ENCODE results near the gene PLN.

The PLN gene

GRCh38 chr6:118546164-118546879 is 1.8 kb upstream of the PLN start:
- Mint-ChIP-seq H3K27ac (ENCODE audit: low read depth) (peak overlapping the region; percentile 38), H3K4me1 (peaks cover 39% of the 10 kb centered on the region), H3K9me3 (no peaks in the 10 kb centered on the region), H3K27me3 (no peaks in the 10 kb centered on the region), H3K36me3 (ENCODE audit: insufficient read depth) (peaks cover 4% of the 10 kb centered on the region), H3K4me3 (no peak overlapping the region)
- DNase-seq (ENCODE audit: low spot score in 2 of 2) (no peak), ATAC-seq (replicated peaks; ENCODE audit: extremely low read depth, poor library complexity, severe bottlenecking) (no peak)

GRCh38 chr6:118546880-118547218 is 1.2 kb upstream of the PLN start:
- H3K4me1 Mint-ChIP-seq: peaks cover 39% of the 10 kb centered on the region
- no peak overlapping the region for H3K27ac Mint-ChIP-seq (ENCODE audit: low read depth)
- no peak overlapping the region for H3K4me3 Mint-ChIP-seq
- DNase-seq (ENCODE audit: low spot score in 2 of 2) (no peak), ATAC-seq (replicated peaks; ENCODE audit: extremely low read depth, poor library complexity, severe bottlenecking) (no peak)
- no peaks in the 10 kb centered on the region for H3K9me3 Mint-ChIP-seq
- H3K36me3 Mint-ChIP-seq (ENCODE audit: insufficient read depth): peaks cover 4% of the 10 kb centered on the region
- H3K27me3 Mint-ChIP-seq: no peaks in the 10 kb centered on the region

- Mint-ChIP-seq H3K27ac (ENCODE audit: low read depth) (no peak overlapping the region), H3K27me3 (no peaks in the 10 kb centered on the region), H3K4me1 (peaks cover 36% of the 10 kb centered on the region), H3K4me3 (no peak overlapping the region), H3K36me3 (ENCODE audit: insufficient read depth) (peaks cover 4% of the 10 kb centered on the region), H3K9me3 (no peaks in the 10 kb centered on the region)
- ATAC-seq (replicated peaks; ENCODE audit: extremely low read depth, poor library complexity, severe bottlenecking) (no peak), DNase-seq (ENCODE audit: low spot score in 2 of 2) (no peak)
Observed at GRCh38 chr6:118548613-118549012, 517 bp downstream of the PLN start.

GRCh38 chr6:118551063-118552053 is 3.3 kb downstream of the PLN start:
- H3K27me3 Mint-ChIP-seq: no peaks in the 10 kb centered on the region
- H3K36me3 Mint-ChIP-seq (ENCODE audit: insufficient read depth): peaks cover 5% of the 10 kb centered on the region
- peaks cover 19% of the 10 kb centered on the region for H3K4me1 Mint-ChIP-seq
- ATAC-seq (replicated peaks; ENCODE audit: extremely low read depth, poor library complexity, severe bottlenecking): peak; percentile 65
- H3K4me3 Mint-ChIP-seq: no peak overlapping the region
- no peak for DNase-seq (ENCODE audit: low spot score in 2 of 2)
- H3K27ac Mint-ChIP-seq (ENCODE audit: low read depth): no peak overlapping the region
- no peaks in the 10 kb centered on the region for H3K9me3 Mint-ChIP-seq

GRCh38 chr6:118553132-118553531 is 5.0 kb downstream of the PLN start:
- Mint-ChIP-seq H3K4me1 (peaks cover 24% of the 10 kb centered on the region), H3K9me3 (no peaks in the 10 kb centered on the region), H3K4me3 (no peak overlapping the region), H3K36me3 (ENCODE audit: insufficient read depth) (peaks cover 5% of the 10 kb centered on the region), H3K27me3 (no peaks in the 10 kb centered on the region), H3K27ac (ENCODE audit: low read depth) (no peak overlapping the region)
- ATAC-seq (replicated peaks; ENCODE audit: extremely low read depth, poor library complexity, severe bottlenecking): no peak
- DNase-seq (ENCODE audit: low spot score in 2 of 2): no peak

- Mint-ChIP-seq H3K36me3 (ENCODE audit: insufficient read depth) (peaks cover 14% of the 10 kb centered on the region), H3K27ac (ENCODE audit: low read depth) (no peak overlapping the region), H3K27me3 (no peaks in the 10 kb centered on the region), H3K9me3 (no peaks in the 10 kb centered on the region), H3K4me1 (peaks cover 31% of the 10 kb centered on the region), H3K4me3 (no peak overlapping the region)
- no peak for DNase-seq (ENCODE audit: low spot score in 2 of 2)
- ATAC-seq (replicated peaks; ENCODE audit: extremely low read depth, poor library complexity, severe bottlenecking): no peak
Observed at GRCh38 chr6:118554698-118555097, 6.6 kb downstream of the PLN start.

- H3K9me3 Mint-ChIP-seq: no peaks in the 10 kb centered on the region
- peak overlapping the region; percentile 66 for H3K4me3 Mint-ChIP-seq
- ATAC-seq (replicated peaks; ENCODE audit: extremely low read depth, poor library complexity, severe bottlenecking) (peak; percentile 95), DNase-seq (ENCODE audit: low spot score in 2 of 2) (no peak)
- H3K27me3 Mint-ChIP-seq: no peaks in the 10 kb centered on the region
- peak overlapping the region; percentile 96 for H3K27ac Mint-ChIP-seq (ENCODE audit: low read depth)
- peaks cover 30% of the 10 kb centered on the region for H3K4me1 Mint-ChIP-seq
- H3K36me3 Mint-ChIP-seq (ENCODE audit: insufficient read depth): peaks cover 13% of the 10 kb centered on the region
Observed at GRCh38 chr6:118558464-118559217, 10.5 kb downstream of the PLN start.

GRCh38 chr6:118559659-118560058 is 11.6 kb downstream of the PLN start:
- no peaks in the 10 kb centered on the region for H3K9me3 Mint-ChIP-seq
- peaks cover 12% of the 10 kb centered on the region for H3K36me3 Mint-ChIP-seq (ENCODE audit: insufficient read depth)
- no peaks in the 10 kb centered on the region for H3K27me3 Mint-ChIP-seq
- H3K4me1 Mint-ChIP-seq: peaks cover 30% of the 10 kb centered on the region
- DNase-seq (ENCODE audit: low spot score in 2 of 2): no peak
- no peak overlapping the region for H3K4me3 Mint-ChIP-seq
- no peak for ATAC-seq (replicated peaks; ENCODE audit: extremely low read depth, poor library complexity, severe bottlenecking)
- H3K27ac Mint-ChIP-seq (ENCODE audit: low read depth): peak overlapping the region; percentile 96

GRCh38 chr6:118562248-118562647 is 14.2 kb downstream of the PLN start:
- Mint-ChIP-seq H3K4me1 (peaks cover 31% of the 10 kb centered on the region), H3K27me3 (no peaks in the 10 kb centered on the region), H3K4me3 (no peak overlapping the region), H3K36me3 (ENCODE audit: insufficient read depth) (peaks cover 23% of the 10 kb centered on the region), H3K27ac (ENCODE audit: low read depth) (no peak overlapping the region), H3K9me3 (no peaks in the 10 kb centered on the region)
- DNase-seq (ENCODE audit: low spot score in 2 of 2): no peak
- no peak for ATAC-seq (replicated peaks; ENCODE audit: extremely low read depth, poor library complexity, severe bottlenecking)

GRCh38 chr6:118562959-118563358 is 14.9 kb downstream of the PLN start:
- Mint-ChIP-seq H3K27me3 (no peaks in the 10 kb centered on the region), H3K4me1 (peaks cover 24% of the 10 kb centered on the region), H3K36me3 (ENCODE audit: insufficient read depth) (peaks cover 23% of the 10 kb centered on the region), H3K27ac (ENCODE audit: low read depth) (no peak overlapping the region), H3K4me3 (no peak overlapping the region), H3K9me3 (no peaks in the 10 kb centered on the region)
- DNase-seq (ENCODE audit: low spot score in 2 of 2) (no peak), ATAC-seq (replicated peaks; ENCODE audit: extremely low read depth, poor library complexity, severe bottlenecking) (no peak)

GRCh38 chr6:118565311-118565960 is 17.3 kb downstream of the PLN start:
- no peaks in the 10 kb centered on the region for H3K27me3 Mint-ChIP-seq
- no peaks in the 10 kb centered on the region for H3K9me3 Mint-ChIP-seq
- H3K27ac Mint-ChIP-seq (ENCODE audit: low read depth): no peak overlapping the region
- no peak for DNase-seq (ENCODE audit: low spot score in 2 of 2)
- peaks cover 22% of the 10 kb centered on the region for H3K4me1 Mint-ChIP-seq
- H3K4me3 Mint-ChIP-seq: no peak overlapping the region
- peaks cover 12% of the 10 kb centered on the region for H3K36me3 Mint-ChIP-seq (ENCODE audit: insufficient read depth)
- ATAC-seq (replicated peaks; ENCODE audit: extremely low read depth, poor library complexity, severe bottlenecking): peak; percentile 84

GRCh38 chr6:118567974-118568373 is 19.9 kb downstream of the PLN start:
- no peak for DNase-seq (ENCODE audit: low spot score in 2 of 2)
- H3K9me3 Mint-ChIP-seq: no peaks in the 10 kb centered on the region
- peaks cover 12% of the 10 kb centered on the region for H3K36me3 Mint-ChIP-seq (ENCODE audit: insufficient read depth)
- peaks cover 29% of the 10 kb centered on the region for H3K4me1 Mint-ChIP-seq
- H3K27ac Mint-ChIP-seq (ENCODE audit: low read depth): no peak overlapping the region
- ATAC-seq (replicated peaks; ENCODE audit: extremely low read depth, poor library complexity, severe bottlenecking): no peak
- H3K4me3 Mint-ChIP-seq: no peak overlapping the region
- H3K27me3 Mint-ChIP-seq: no peaks in the 10 kb centered on the region
